ENCODE results near the gene SORCS3.

- TF ChIP-seq POLR2A (IDR thresholded peaks at IDR 0.05) = no peak
- no peak for TF ChIP-seq CTCF (IDR thresholded peaks at IDR 0.05)
These were observed 455.2 kb downstream of the SORCS3 start for GRCh38 chr10:105096316-105096715.
